ENCODE results near the gene SPACA1. TPM values are rescaled to one million over a fixed set of nuclear protein-coding genes. Genes with fewer than 3 reads are reported as not detected.

SPACA1 gene
- total RNA-seq, 1 experiment from 2014 or later, result not detected

DNA sequence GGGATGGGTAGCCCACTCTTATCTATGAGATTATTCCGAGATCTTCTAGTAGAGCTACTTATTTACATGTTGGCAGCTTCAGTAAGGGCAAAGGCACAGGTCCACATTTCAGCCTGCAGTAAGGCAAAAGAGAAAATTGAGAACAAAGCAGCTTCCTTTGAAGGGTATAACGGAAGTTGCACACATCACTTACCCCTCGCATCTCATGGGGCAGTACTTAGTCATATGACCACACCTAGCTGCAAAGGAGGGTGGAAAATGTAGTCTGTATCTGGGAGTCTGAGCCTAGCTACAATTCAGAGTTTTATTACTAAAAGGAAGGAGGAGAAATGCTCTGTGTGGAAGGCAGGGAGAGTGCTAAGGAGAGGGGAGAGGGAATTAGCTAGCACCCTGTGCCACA is 29.7 kb downstream of the SPACA1 start:
- no peak overlapping the region for H2BK5ac ChIP-seq (ENCODE audit: insufficient read length, low read length)
- H3K27ac ChIP-seq (ENCODE audit: insufficient read length, low read depth, low read length), result no peak overlapping the region
- Mint-ChIP-seq H3K4me1 (no peaks in the 10 kb centered on the region), H3K27me3 (ENCODE audit: low read depth) (no peaks in the 10 kb centered on the region; the same call in 1 of the 2 replicates), H3K4me3 (no peak overlapping the region), H3K36me3 (ENCODE audit: insufficient read depth in 1 of 3, low read depth in 3 of 3) (no peaks in the 10 kb centered on the region), H3K27ac (no peak overlapping the region), H3K9me3 (no peaks in the 10 kb centered on the region)
- TF ChIP-seq, protein P1, sequence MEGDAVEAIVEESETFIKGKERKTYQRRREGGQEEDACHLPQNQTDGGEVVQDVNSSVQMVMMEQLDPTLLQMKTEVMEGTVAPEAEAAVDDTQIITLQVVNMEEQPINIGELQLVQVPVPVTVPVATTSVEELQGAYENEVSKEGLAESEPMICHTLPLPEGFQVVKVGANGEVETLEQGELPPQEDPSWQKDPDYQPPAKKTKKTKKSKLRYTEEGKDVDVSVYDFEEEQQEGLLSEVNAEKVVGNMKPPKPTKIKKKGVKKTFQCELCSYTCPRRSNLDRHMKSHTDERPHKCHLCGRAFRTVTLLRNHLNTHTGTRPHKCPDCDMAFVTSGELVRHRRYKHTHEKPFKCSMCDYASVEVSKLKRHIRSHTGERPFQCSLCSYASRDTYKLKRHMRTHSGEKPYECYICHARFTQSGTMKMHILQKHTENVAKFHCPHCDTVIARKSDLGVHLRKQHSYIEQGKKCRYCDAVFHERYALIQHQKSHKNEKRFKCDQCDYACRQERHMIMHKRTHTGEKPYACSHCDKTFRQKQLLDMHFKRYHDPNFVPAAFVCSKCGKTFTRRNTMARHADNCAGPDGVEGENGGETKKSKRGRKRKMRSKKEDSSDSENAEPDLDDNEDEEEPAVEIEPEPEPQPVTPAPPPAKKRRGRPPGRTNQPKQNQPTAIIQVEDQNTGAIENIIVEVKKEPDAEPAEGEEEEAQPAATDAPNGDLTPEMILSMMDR (conservative IDR thresholded peaks at IDR 0.05), result no peak
- H3K4me1 ChIP-seq (ENCODE audit: insufficient read depth, low read length), result no peaks in the 10 kb centered on the region
- no peaks in the 10 kb centered on the region for H3K79me1 ChIP-seq (ENCODE audit: insufficient read depth, low read depth, low read length, poor library complexity, severe bottlenecking)
- no peak overlapping the region for H2AFZ ChIP-seq (ENCODE audit: low read length)
- no peaks in the 10 kb centered on the region for H3K27me3 ChIP-seq (ENCODE audit: insufficient read depth, low read length)
- no peak overlapping the region for H4K91ac ChIP-seq (ENCODE audit: insufficient read length, low read depth, low read length)
- no peak overlapping the region for H2BK20ac ChIP-seq (ENCODE audit: low read depth, low read length, poor library complexity, severe bottlenecking)
- H3K4ac ChIP-seq (ENCODE audit: low read depth, low read length), result no peak overlapping the region
- H4K5ac ChIP-seq (ENCODE audit: insufficient read length, low read depth, low read length), result no peak overlapping the region
- H2BK120ac ChIP-seq (ENCODE audit: low read depth, low read length, poor library complexity, severe bottlenecking), result no peak overlapping the region
- H3K23me2 ChIP-seq (ENCODE audit: insufficient read length, low read depth, low read length, poor library complexity, severe bottlenecking), result no peaks in the 10 kb centered on the region
- DNase-seq, result no peak
- no peak overlapping the region for H3T11ph ChIP-seq (ENCODE audit: low read length)
- no peak overlapping the region for H2AK5ac ChIP-seq (ENCODE audit: insufficient read length, low read length)
- no peak overlapping the region for H3K56ac ChIP-seq (ENCODE audit: insufficient read length, low read depth, low read length)
- H2BK15ac ChIP-seq (ENCODE audit: low read depth, low read length), result no peak overlapping the region
- no peaks in the 10 kb centered on the region for H3K79me2 ChIP-seq (ENCODE audit: insufficient read depth, low read length)
- whole genome bisulfite sequencing (ENCODE audit: extremely low coverage, insufficient read length, low lambda C conversion rate), result no CpG with 5 or more reads among the region's 3 CpGs
- H3K9me3 ChIP-seq (ENCODE audit: control insufficient read depth, low read depth, low read length), result no peaks in the 10 kb centered on the region
- no peak overlapping the region for H3K14ac ChIP-seq (ENCODE audit: insufficient read depth, low read length)
- H2BK12ac ChIP-seq (ENCODE audit: insufficient read length, low read depth, low read length), result no peak overlapping the region
- no peak overlapping the region for H3K18ac ChIP-seq (ENCODE audit: insufficient read length, low read depth, low read length)
- H3K9ac ChIP-seq (ENCODE audit: extremely low read depth, insufficient read length, low read length), result no peak overlapping the region
- H3K4me2 ChIP-seq (ENCODE audit: insufficient read depth, insufficient read length, low read length), result no peak overlapping the region
- no peaks in the 10 kb centered on the region for H4K20me1 ChIP-seq (ENCODE audit: control insufficient read depth, insufficient read depth, insufficient read length)
- no peak overlapping the region for H4K8ac ChIP-seq (replicated peaks; ENCODE audit: insufficient read length, low read depth, low read length)
- H3K23ac ChIP-seq (ENCODE audit: insufficient read length, low read depth, low read length), result no peak overlapping the region
